ENCODE measurements around the gene RNF4. TPM values are rescaled to one million over a fixed set of nuclear protein-coding genes. Genes with fewer than 3 reads are reported as not detected.
"Not testable (repeated sequence)": the region's sequence is repeated elsewhere in the genome, so short reads cannot be mapped to it uniquely, and the experiment has no call there.

The RNF4 gene
- total RNA-seq, 1 experiment from 2014 or later: 92.0 TPM

- H3K27me3 Mint-ChIP-seq (ENCODE audit: low read depth); H2BK15ac ChIP-seq (ENCODE audit: low read depth, low read length); H3K23ac ChIP-seq (ENCODE audit: insufficient read length, low read depth, low read length); H3K79me2 ChIP-seq (ENCODE audit: insufficient read depth, low read length); H3K4me1 ChIP-seq (ENCODE audit: insufficient read depth, low read length); H2AK5ac ChIP-seq (ENCODE audit: insufficient read length, low read length); H2BK20ac ChIP-seq (ENCODE audit: low read depth, low read length, poor library complexity, severe bottlenecking); H3K79me1 ChIP-seq (ENCODE audit: insufficient read depth, low read depth, low read length, poor library complexity, severe bottlenecking); H3K56ac ChIP-seq (ENCODE audit: insufficient read length, low read depth, low read length); H3K27ac ChIP-seq (ENCODE audit: insufficient read length, low read depth, low read length); H4K91ac ChIP-seq (ENCODE audit: insufficient read length, low read depth, low read length); H3K14ac ChIP-seq (ENCODE audit: insufficient read depth, low read length); H2AFZ ChIP-seq (ENCODE audit: low read length); H3K18ac ChIP-seq (ENCODE audit: insufficient read length, low read depth, low read length); H3K27ac Mint-ChIP-seq; H3K27me3 ChIP-seq (ENCODE audit: insufficient read depth, low read length); H4K8ac ChIP-seq (replicated peaks; ENCODE audit: insufficient read length, low read depth, low read length); H4K20me1 ChIP-seq (ENCODE audit: control insufficient read depth, insufficient read depth, insufficient read length); H2BK120ac ChIP-seq (ENCODE audit: low read depth, low read length, poor library complexity, severe bottlenecking); H3K9ac ChIP-seq (ENCODE audit: extremely low read depth, insufficient read length, low read length); H3K4ac ChIP-seq (ENCODE audit: low read depth, low read length); H3K4me3 Mint-ChIP-seq; H3K4me2 ChIP-seq (ENCODE audit: insufficient read depth, insufficient read length, low read length); H3K4me1 Mint-ChIP-seq; H3K9me3 Mint-ChIP-seq; H2BK5ac ChIP-seq (ENCODE audit: insufficient read length, low read length); H4K5ac ChIP-seq (ENCODE audit: insufficient read length, low read depth, low read length); DNase-seq; H3T11ph ChIP-seq (ENCODE audit: low read length); H3K23me2 ChIP-seq (ENCODE audit: insufficient read length, low read depth, low read length, poor library complexity, severe bottlenecking); H3K9me3 ChIP-seq (ENCODE audit: control insufficient read depth, low read depth, low read length); H2BK12ac ChIP-seq (ENCODE audit: insufficient read length, low read depth, low read length): not testable (repeated sequence)
- H3K36me3 Mint-ChIP-seq (ENCODE audit: insufficient read depth in 1 of 3, low read depth in 3 of 3): peaks cover 48 to 63% (median 48%) of the 10 kb centered on the region in 3 experiments; a peak in 6 of 7 replicates
- no CpG with 5 or more reads among the region's 11 CpGs for WGBS (ENCODE audit: extremely low coverage, insufficient read length, low lambda C conversion rate)
Measured at GRCh38 chr4:2514944-2515343, 46.0 kb downstream of the RNF4 start.
